Thoracic aorta (tissue), 2 donors: ENCODE data around the gene SFTPD. TPM values are rescaled to one million over a fixed set of nuclear protein-coding genes. Genes with fewer than 3 reads are reported as not detected.
"Not testable (repeated sequence)": the region's sequence is repeated elsewhere in the genome, so short reads cannot be mapped to it uniquely, and the experiment has no call there.

Experiments
- ATAC-seq: fragments of 150-250 bp; one replicate; pipeline ENCODE4 v1.8.0; 2017; ENCODE audit warnings: low read depth; ENCODE audit not compliant: insufficient number of reproducible peaks, low FRiP score
- DNase-seq: peaks from one replicate; pipeline ENCODE4 v3.0.0-alpha.2; 2020; ENCODE audit warnings: low spot score
- H3K27ac ChIP-seq, 2 donors: fragments of 200-600 bp; sonication (generic); 1 replicate in 1 of 2; 2 replicates in 1 of 2; pipeline ENCODE4 v1.5.1; 2016; ENCODE audit warnings: mild to moderate bottlenecking in 2 of 2, moderate library complexity in 2 of 2
- H3K27me3 ChIP-seq: fragments of 200-600 bp; sonication (generic); replicated peaks from 2 replicates; pipeline ENCODE4 v1.6.0; 2016; ENCODE audit warnings: mild to moderate bottlenecking; ENCODE audit not compliant: insufficient read depth
- H3K36me3 ChIP-seq: fragments of 200-600 bp; sonication (generic); one replicate; pipeline ENCODE4 v1.5.1; 2016
- H3K4me1 ChIP-seq, 2 donors: fragments of 200-600 bp; sonication (generic); 1 replicate in 1 of 2; 2 replicates in 1 of 2; pipeline versions ENCODE4 v1.5.1 to v1.6.0; 2016; ENCODE audit warnings: low read depth in 2 of 2, mild to moderate bottlenecking in 1 of 2; ENCODE audit not compliant: control insufficient read depth in 1 of 2
- H3K4me3 ChIP-seq: fragments of 200-600 bp; sonication (generic); 2 replicates; pipeline ENCODE4 v1.5.1; 2016; ENCODE audit warnings: mild to moderate bottlenecking
- H3K9me3 ChIP-seq: fragments of 200-600 bp; sonication (generic); 2 replicates; pipeline ENCODE4 v1.5.1; 2016
- CTCF ChIP-seq: fragments of 200-600 bp; sonication (generic); IDR thresholded peaks from one replicate; pipeline ENCODE4 v1.5.1; 2019; ENCODE audit warnings: antibody characterized with exemption
- total RNA-seq, 2 donors: library from RNA; depleted of rRNA; stranded (reverse); fragments of >200 nt; gene quantifications; one replicate each; pipeline versions ENCODE4 v1.1.0 to v1.2.3, GENCODE V29; 2016

Gene SFTPD
- total RNA-seq, 2 donors from 2014 or later, result 2.6 TPM; not detected in 1

GRCh38 chr10:79927111-79927828 is 21.6 kb downstream of the SFTPD start:
- H3K4me3 ChIP-seq, result no peak overlapping the region
- H3K4me1 ChIP-seq, result no peaks in the 10 kb centered on the region
- no peaks in the 10 kb centered on the region for H3K9me3 ChIP-seq
- TF ChIP-seq CTCF, result no peak
- no peak overlapping the region for H3K27ac ChIP-seq
- DNase-seq (no peak), ATAC-seq (no peak)
- no peaks in the 10 kb centered on the region for H3K36me3 ChIP-seq
- no peaks in the 10 kb centered on the region for H3K27me3 ChIP-seq

- DNase-seq (no peak), ATAC-seq (no peak)
- no peaks in the 10 kb centered on the region for H3K27me3 ChIP-seq
- no peak for TF ChIP-seq CTCF
- H3K4me3 ChIP-seq, result no peak overlapping the region
- peak overlapping the region in 1 of 2 donors; percentile 15 for H3K27ac ChIP-seq
- no peaks in the 10 kb centered on the region for H3K9me3 ChIP-seq
- no peaks in the 10 kb centered on the region for H3K4me1 ChIP-seq
- no peaks in the 10 kb centered on the region for H3K36me3 ChIP-seq
Observed at GRCh38 chr10:79926037-79926436, 22.9 kb downstream of the SFTPD start.

GRCh38 chr10:79925614-79926013 is 23.3 kb downstream of the SFTPD start:
- TF ChIP-seq CTCF, result no peak
- H3K4me3 ChIP-seq, result no peak overlapping the region
- ATAC-seq (no peak), DNase-seq (no peak)
- H3K27me3 ChIP-seq, result no peaks in the 10 kb centered on the region
- peak overlapping the region in 1 of 2 donors; percentile 15 for H3K27ac ChIP-seq
- no peaks in the 10 kb centered on the region for H3K9me3 ChIP-seq
- no peaks in the 10 kb centered on the region for H3K4me1 ChIP-seq
- no peaks in the 10 kb centered on the region for H3K36me3 ChIP-seq

- Histone ChIP-seq H3K4me1 (no peaks in the 10 kb centered on the region), H3K27ac (no peak overlapping the region), H3K36me3 (no peaks in the 10 kb centered on the region), H3K27me3 (no peaks in the 10 kb centered on the region), H3K4me3 (no peak overlapping the region), H3K9me3 (no peaks in the 10 kb centered on the region)
- TF ChIP-seq CTCF, result no peak
- DNase-seq (no peak), ATAC-seq (no peak)
Observed at GRCh38 chr10:79923669-79924068, 25.2 kb downstream of the SFTPD start.

- Histone ChIP-seq H3K27ac (no peak overlapping the region), H3K36me3 (no peaks in the 10 kb centered on the region), H3K27me3 (no peaks in the 10 kb centered on the region), H3K9me3 (no peaks in the 10 kb centered on the region), H3K4me1 (no peaks in the 10 kb centered on the region), H3K4me3 (no peak overlapping the region)
- TF ChIP-seq CTCF, result no peak
- no peak for DNase-seq
- ATAC-seq, result no peak
Observed at GRCh38 chr10:79923145-79923544, 25.8 kb downstream of the SFTPD start.

GRCh38 chr10:79922011-79922412 is 26.9 kb downstream of the SFTPD start:
- ATAC-seq, result not testable (repeated sequence)

GRCh38 chr10:79915838-79916237 is 33.1 kb downstream of the SFTPD start:
- ATAC-seq, H3K4me3 ChIP-seq, H3K36me3 ChIP-seq, H3K4me1 ChIP-seq, DNase-seq, H3K27me3 ChIP-seq, H3K27ac ChIP-seq, H3K9me3 ChIP-seq: not testable (repeated sequence)

More at GRCh38 chr10:79922011-79922412, 26.9 kb downstream of the SFTPD start:
- not testable (repeated sequence) for H3K4me1 ChIP-seq, H3K4me3 ChIP-seq, H3K27ac ChIP-seq, H3K36me3 ChIP-seq, DNase-seq, H3K9me3 ChIP-seq, H3K27me3 ChIP-seq

GRCh38 chr10:79914512-79914911 is 34.4 kb downstream of the SFTPD start:
- not testable (repeated sequence) for DNase-seq, H3K9me3 ChIP-seq, H3K4me3 ChIP-seq, H3K4me1 ChIP-seq, ATAC-seq, H3K27ac ChIP-seq, H3K27me3 ChIP-seq, H3K36me3 ChIP-seq
